Measurements from ENCODE around the gene SDK1.

SDK1 gene

GRCh38 chr7:4149645-4150044 lies 848.6 kb downstream of the SDK1 start:
- no peak overlapping the region for H3K4me3 ChIP-seq (ENCODE audit: low read depth, low read length)
- no peak for TF ChIP-seq CTCF (IDR thresholded peaks at IDR 0.05; ENCODE audit: low read depth, low read length)

- TF ChIP-seq CTCF (IDR thresholded peaks at IDR 0.05; ENCODE audit: low read depth, low read length): no peak
- no peak overlapping the region for H3K4me3 ChIP-seq (ENCODE audit: low read depth, low read length)
Measured at GRCh38 chr7:4150731-4151130, 849.7 kb downstream of the SDK1 start.

- no peak for TF ChIP-seq CTCF (IDR thresholded peaks at IDR 0.05; ENCODE audit: low read depth, low read length)
- H3K4me3 ChIP-seq (ENCODE audit: low read depth, low read length): no peak overlapping the region
Measured at GRCh38 chr7:4151524-4151923, 850.5 kb downstream of the SDK1 start.

- TF ChIP-seq CTCF (IDR thresholded peaks at IDR 0.05; ENCODE audit: low read depth, low read length): no peak
- H3K4me3 ChIP-seq (ENCODE audit: low read depth, low read length): no peak overlapping the region
Measured at GRCh38 chr7:4151926-4152549, 851.0 kb downstream of the SDK1 start.

GRCh38 chr7:4154882-4155535 lies 854.0 kb downstream of the SDK1 start:
- TF ChIP-seq CTCF (IDR thresholded peaks at IDR 0.05; ENCODE audit: low read depth, low read length): no peak
- no peak overlapping the region for H3K4me3 ChIP-seq (ENCODE audit: low read depth, low read length)

- no peak for TF ChIP-seq CTCF (IDR thresholded peaks at IDR 0.05; ENCODE audit: low read depth, low read length)
Measured at GRCh38 chr7:4156190-4156589, 855.1 kb downstream of the SDK1 start.

GRCh38 chr7:4157651-4158050 lies 856.6 kb downstream of the SDK1 start:
- no peak overlapping the region for H3K4me3 ChIP-seq (ENCODE audit: low read depth, low read length)
- TF ChIP-seq CTCF (IDR thresholded peaks at IDR 0.05; ENCODE audit: low read depth, low read length): no peak

More at GRCh38 chr7:4156190-4156589, 855.1 kb downstream of the SDK1 start:
- H3K4me3 ChIP-seq (ENCODE audit: low read depth, low read length): no peak overlapping the region

Data from WI38 (cell line).